DLD1 (cell line): ENCODE data around the gene ATP5PD.

Experiments used
- in situ Hi-C: cut with HindIII; loops from 2 replicates; pipeline ENCODE4 v1.10.0; 2017; ENCODE audit warnings: low sequenced_read_pairs

Gene ATP5PD

DNA sequence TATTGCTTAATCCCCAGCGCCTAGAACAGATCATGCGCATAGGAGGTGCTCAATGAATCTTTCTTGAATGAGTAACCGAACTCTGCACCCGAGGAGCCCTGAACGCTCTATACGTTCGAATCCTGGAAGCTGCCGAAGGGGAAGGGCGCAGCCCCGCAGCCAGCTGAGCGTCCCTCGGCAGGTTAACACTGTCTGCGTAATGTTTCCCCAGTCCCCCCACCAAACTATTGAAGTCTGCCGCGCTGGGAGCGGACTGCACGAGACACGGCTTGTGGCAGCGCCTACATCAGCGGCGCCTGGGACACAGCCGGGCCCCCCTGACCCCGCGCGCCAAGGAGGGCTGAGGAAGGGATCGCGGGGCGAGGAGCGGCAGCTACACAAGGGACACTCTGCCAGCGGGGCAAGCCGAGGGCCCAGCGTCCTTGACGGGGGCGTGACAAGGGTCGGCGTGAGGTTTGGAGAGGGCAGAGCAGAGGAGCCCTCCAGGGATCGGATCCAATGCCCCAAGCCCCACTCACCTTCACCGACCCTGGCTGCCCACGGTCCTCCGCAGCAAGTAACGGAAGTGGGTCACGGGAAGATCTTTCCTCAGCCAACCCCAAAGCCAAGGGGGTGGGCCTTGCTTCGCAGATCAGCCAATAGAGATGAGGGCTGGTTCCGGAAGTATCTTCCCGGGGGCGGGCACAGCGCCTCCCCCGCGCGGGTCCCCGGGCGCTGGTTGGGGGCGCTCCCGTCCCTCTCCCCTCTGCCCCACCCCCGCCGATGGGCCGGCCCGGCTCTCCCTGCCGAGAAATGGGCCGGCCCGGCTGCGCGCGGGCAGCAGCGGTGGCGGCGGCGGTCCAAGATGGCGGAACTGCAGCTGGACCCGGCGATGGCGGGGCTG lies at the start of gene ATP5PD, which contains the start of gene KCTD2:
ATP5PD (minus strand) TSS at position 563 of the 883 bp plus-strand sequence. CDS start 4,319 bp downstream, outside the sequence.
KCTD2 (plus strand) TSS at position 819 of the 883 bp plus-strand sequence; CDS start at position 845, 26 bp downstream.
- in situ Hi-C loops, result no loop called here

GRCh38 chr17:75096082-75096625 lies 49.4 kb upstream of the ATP5PD start:
- in situ Hi-C loops, result no loop called here

GRCh38 chr17:75094871-75095399 lies 48.2 kb upstream of the ATP5PD start:
- in situ Hi-C loops, result no loop called here

DNA sequence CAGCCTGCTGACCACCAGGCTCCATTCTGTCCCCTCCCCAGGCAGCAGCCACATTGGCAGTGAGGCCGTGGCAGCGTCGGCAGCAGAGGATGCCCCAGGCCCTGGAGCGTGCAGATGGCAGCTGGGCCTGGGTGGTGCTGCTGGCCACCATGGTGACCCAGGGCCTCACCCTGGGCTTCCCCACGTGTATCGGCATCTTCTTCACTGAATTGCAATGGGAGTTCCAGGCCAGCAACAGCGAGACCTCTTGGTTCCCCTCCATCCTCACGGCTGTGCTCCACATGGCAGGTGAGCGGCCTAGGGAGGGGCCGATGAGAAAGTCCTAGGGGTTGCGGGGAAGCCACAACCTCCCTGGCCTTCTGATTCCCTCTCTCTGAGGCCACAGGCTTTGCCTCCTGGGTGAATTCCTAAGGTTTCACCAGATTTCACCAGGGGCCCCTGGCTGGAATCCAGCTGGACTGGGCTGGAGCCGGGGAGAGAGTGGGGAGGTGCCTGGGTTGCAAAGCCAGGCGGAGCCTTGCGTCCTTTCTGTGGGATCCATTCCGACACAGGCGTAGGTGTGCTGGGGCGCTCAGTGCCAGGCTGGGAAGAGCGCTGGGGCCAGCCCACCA lies 46.9 kb upstream of the ATP5PD start:
- in situ Hi-C loops, result no loop called here

DNA sequence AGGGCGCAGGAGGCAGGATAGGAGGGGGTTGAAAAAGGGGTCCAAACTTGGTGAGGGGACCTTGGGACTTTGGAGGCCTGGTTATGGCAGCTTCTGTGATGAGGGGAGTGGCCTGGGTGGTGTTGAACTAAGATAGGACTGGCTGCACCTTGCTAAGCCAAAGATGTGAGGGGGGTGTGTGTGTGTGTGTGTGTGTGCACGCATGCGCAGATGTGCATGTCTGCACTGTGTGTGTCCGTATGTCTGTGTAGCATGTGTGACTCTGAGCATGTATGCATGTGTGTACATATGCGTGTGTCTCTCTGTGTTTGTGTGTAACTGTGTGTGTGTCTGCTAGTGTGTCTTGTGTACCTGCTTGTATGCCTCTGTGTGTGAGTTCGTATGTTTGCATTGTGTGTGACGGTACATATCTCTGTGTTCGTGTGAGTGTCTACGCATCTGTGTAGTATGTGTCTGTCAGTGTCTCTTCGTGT lies 45.1 kb upstream of the ATP5PD start:
- in situ Hi-C loops, result no loop called here

- in situ Hi-C loops, result no loop called here
Observed at GRCh38 chr17:75090871-75091854, 44.4 kb upstream of the ATP5PD start.

- in situ Hi-C loops, result no loop called here
Observed at GRCh38 chr17:75088465-75089417, 42.0 kb upstream of the ATP5PD start.

DNA sequence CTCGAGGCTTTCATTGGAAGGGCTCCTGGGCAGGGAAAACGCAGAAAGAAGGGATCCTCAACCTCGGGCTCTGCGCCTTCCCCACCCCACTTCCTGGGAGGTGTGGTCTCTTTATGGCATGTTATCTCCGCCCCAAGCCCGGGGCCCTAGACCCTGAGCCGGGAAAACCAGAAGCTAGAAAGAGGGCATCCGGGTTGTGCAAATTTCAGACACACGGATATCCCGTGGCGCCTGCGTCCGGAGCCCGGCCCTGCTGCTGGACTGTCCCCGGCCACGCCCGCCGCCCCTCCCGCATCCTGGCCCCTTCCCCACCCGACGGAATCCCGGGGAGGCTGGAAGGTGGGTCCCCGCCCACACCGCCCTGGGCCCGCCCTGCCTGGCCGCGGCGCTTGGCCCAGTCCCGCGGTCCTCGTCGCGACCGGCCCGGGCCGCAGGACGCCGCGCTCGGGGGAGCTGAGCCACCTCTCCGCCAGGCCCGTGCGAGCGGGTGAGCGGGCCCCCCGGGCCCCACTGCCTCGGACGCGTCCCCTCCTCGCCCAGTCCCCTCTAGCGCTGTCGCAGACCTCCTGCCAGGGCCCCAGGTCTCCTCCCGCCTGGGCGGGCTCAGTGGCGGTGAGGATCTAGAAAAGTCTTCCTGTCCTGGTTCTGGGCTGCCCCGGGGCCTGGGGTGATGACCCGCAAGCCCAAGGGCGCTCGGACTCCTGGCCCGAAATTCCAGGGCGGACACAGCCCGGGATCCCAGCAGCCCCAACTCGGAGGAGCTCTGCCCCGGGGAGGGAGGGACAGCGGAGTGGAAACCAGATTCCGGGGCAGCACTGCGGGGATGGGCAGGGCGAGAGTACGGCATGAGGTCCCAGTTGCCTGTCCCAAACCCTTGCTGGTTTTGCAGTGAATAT lies 41.0 kb upstream of the ATP5PD start, which contains the start of gene SLC16A5:
SLC16A5 (plus strand) TSS at position 397 of the 896 bp plus-strand sequence. CDS start 5,683 bp downstream, outside the sequence.
- in situ Hi-C loops, result no loop called here

GRCh38 chr17:75087182-75087557 lies 40.4 kb upstream of the ATP5PD start:
- in situ Hi-C loops, result no loop called here

- in situ Hi-C loops, result no loop called here
Observed at GRCh38 chr17:75086496-75087181, 39.9 kb upstream of the ATP5PD start.

DNA sequence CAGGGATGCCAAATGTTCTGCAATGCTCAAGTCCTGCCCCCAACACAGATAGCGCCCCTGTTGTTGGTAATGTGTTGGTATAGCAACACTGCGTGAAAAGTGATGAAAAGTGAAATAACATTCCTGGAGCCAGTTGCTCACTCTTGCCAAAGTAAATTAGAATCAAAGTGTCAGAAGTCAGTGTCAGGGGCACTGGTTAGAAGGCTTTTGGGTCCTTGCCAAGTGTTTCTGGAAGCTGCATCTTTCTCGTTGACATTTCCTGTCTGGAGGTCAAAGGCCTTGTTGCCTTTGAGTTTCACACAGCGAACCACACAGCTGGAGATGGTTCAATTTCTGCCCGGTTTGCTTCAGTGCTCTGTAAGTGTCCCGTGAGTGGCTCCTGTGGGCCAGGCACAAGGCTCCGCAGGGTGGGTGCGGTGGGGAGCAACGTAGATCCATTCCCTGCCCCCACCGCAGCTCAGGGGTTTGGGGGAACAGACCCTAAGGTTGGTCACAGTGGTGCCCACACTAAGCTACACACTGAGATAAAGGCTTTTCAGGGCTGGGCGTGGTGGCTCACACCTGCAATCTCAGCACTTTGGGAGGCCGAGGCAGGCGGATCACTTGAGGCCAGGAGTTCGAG lies 37.4 kb upstream of the ATP5PD start:
- in situ Hi-C loops, result no loop called here

DNA sequence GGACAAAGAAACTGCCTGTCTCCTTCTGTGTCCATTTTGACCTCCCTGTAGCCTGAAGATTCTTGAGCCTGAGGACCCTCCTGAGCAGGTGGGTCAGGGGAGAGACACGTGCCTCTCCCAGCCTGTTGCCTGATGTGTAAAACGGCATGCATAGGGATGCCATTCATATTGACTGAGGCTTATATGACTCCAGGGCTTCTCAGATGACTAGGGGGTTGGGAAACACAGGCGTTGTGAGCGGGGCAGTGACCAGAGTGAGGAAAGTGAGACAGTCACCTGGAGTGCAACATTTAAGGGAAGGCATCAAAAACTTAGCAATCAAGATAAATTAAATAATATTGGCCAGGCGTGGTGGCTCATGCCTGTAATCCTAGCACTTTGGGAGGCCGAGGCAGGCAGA lies 35.9 kb upstream of the ATP5PD start:
- in situ Hi-C loops, result no loop called here

GRCh38 chr17:75081611-75082540 lies 35.1 kb upstream of the ATP5PD start:
- in situ Hi-C loops, result no loop called here

- in situ Hi-C loops, result no loop called here
Observed at GRCh38 chr17:75079023-75079373, 32.2 kb upstream of the ATP5PD start.

- in situ Hi-C loops, result no loop called here
Observed at GRCh38 chr17:75078284-75079022, 31.7 kb upstream of the ATP5PD start.
